HG03565 (cell line): ENCODE results near the gene PRR11.
"Not testable (repeated sequence)": the region's sequence is repeated elsewhere in the genome, so short reads cannot be mapped to it uniquely, and the experiment has no call there.

ENCODE experiments used
- ATAC-seq: cut with Tn5 transposase; IDR thresholded peaks from one replicate; pipeline ENCODE4 v1.9.1; 2021; ENCODE audit warnings: mild to moderate bottlenecking, moderate library complexity; ENCODE audit not compliant: unreplicated experiment

Gene PRR11

DNA sequence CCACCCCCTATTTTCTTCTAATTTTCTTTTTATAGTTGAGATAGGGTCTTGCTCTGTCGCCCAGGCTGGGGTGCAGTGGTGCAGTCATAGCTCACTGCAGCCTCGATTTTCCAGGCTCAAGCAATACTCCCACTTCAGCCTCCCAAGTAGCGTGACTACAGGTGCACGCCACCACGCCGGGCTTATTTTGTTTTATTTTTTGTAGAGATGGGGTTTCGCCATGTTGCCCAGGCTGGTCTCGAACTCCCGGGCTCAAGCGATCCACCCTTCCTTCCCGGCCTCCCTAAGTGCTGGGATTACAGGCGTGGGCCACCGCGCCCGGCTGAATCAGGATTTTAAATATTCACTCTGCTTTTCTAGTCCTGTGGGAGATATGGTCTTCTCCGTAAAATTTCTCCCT is 63.8 kb downstream of the PRR11 start:
- ATAC-seq = no peak

DNA sequence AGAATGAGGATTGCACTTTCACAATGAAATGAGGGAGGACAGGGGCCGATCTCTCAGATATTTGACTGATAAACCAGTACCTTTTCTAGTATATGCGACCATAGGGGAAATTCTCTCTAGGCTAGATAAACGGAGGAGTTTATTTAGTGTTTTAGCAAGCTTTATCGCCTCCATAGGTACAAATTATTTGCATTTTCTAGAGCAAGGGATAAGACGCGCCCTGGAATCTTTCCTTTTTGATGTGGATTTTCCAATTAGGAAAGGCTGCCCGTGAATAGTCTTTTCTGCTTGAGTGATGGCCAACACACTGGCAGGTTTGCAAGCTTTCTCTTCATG is 64.4 kb downstream of the PRR11 start:
- no peak for ATAC-seq

DNA sequence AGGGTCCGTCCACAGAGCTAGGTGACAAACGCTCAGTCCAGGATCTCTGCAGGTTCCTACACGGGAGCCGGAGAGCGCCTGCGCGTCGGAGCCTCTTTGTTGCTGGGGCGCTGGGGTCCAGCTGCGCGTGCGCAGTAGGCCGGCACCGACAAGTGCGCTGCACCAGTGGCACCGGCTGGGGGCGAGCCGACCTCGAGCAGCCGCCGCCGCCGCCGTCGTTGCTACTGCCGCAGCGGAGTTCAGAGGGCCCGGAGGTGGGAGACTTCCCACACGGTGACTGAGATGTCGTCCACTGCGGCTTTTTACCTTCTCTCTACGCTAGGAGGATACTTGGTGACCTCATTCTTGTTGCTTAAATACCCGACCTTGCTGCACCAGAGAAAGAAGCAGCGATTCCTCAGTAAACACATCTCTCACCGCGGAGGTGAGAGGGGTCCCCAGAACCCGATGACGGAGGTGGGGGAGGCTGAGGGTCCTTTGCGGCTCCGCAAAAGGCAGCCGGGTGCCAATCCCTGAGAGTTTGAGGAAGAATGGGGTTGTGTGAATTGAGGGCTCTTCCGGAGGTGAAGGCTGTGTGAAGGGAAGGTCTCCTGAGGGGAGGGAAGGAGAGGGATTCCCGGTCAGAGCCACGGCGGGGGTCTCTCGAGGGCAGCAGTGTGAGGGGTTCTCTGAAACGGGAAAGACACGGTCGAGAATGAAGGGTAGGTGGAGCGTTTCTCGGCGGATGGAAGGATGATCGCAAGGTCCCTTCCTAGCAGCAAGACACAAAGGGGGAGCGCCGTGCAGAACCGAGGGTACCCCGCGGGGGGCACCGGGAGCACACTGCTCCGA is 65.0 kb downstream of the PRR11 start, which contains the start of gene GDPD1:
Gene GDPD1 (plus strand): TSS at position 184 of the 831 bp plus-strand sequence. CDS start 99 bp downstream, at position 283.
- peak; percentile 91 for ATAC-seq

DNA sequence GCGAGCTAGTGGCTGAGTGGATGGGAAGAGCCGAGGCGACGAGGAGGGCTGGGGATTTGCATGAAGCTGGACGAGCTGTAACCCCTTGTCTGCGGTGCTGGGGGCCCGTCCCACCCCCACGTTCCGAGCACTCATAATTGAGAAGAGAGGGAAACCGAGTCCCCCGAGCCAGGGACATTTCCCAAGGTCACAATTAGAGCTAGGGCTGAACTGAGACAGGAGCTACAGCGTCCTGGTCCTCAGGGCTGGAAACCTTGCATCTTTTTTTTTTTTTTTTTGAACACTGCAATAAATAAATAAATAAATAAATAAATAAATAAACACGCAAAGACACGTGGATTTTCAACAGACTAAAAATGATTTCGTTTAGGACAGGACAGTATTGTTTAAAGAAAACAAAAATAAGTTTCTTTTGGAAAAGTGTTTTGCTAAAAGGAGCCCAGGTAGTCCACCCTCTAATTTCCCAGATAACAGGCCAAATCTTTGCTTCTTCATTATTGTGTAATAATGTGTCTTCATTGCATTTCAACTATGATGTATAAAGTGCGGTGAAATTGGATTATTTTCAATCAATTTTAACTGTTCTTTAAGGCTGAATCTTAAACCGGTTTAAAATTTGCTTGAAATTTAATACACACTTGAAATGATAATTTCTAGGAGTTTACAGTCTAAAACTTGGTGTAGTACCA is 65.8 kb downstream of the PRR11 start:
- no peak for ATAC-seq

DNA sequence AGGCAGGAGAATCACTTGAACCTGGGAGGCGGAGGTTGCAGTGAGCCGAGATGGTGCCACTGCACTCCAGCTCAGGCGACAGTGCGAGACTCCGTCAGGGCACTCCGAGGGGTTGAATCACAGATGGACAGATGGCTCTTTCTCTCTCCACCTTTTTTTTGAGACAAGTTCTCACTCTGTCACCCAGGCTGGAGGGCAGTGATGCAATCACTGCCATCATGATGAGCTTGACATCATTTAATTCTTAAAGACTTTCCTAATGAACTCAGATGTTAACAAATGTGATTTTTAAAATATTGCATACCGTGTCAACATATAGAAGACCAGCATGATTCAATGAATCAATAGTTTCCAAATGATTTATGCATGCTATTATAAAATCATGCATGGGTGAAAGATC is 68.3 kb downstream of the PRR11 start:
- no peak for ATAC-seq

DNA sequence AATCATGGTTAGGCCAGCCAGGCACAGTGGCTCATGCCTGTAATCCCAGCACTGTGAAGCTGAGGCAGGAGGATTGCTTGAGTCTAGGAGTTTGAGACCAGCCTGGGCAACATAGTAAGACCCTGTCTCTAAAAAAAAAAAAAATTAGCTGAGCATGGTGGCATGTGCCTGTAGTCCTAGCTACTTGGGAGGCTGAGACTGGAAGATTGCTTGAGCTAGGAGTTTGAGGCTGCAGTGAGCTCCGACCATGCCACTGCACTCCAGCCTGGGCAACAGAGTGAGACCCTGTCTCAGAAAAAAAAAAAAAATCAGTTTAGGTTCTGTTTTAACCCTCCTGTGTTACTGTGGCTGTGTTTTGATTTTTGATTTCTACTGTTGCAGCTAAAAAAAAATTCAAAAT is 73.0 kb downstream of the PRR11 start:
- ATAC-seq = not testable (repeated sequence)

DNA sequence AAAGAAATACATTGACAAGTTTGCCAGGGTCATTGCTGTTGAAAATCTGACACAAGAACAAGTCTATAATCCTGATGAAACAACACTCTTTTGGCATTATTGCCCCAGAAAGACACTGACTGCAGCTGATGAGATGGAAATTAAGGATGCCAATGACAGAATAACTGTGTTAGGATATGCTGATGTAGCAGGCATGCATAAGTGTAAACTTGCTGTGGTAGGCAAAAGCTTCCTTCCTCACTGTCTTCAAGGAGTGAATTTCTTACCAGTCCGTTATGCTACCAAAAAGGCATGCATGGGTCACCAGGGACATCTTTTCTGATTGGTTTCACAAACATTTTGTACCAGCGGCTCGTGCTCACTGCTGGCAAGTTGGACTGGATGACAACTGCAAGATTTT is 75.2 kb downstream of the PRR11 start:
- no peak for ATAC-seq

DNA sequence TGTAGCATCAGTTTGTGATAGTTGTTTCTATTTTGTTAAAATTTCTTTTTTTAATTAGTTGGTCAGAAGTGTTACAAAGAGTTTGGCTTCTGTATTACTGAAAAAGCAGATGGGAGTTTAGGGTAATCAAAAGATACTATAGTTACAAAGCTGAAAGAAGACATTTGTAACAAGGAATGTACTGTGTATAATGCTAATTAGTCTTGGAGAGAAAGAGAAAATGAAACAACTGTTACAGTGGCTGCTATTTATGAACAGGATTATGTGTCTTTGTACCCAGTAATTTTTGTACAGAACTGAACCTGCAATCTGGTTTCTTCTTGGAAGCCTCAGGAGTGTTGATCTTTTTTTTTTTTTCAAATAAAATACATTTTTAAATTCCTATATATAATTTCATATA is 79.1 kb downstream of the PRR11 start:
- no peak for ATAC-seq

DNA sequence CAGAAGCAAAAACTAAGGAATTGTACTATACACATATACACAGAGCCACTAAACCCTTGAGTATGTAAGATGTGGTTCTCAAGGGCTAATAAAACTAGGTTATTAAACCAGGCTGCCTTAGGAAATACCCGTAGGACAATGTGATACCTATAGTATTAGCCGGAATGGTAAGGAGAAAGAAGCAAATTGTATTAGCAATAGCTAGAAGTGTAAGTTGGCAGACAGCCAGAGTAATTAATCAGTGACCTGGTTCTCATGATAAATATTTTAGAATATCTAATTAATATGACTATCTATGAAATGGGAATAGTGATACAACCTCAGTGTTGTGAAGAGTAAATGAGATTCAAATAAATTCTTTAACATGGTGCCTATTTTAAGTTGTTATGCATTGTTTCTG is 83.4 kb downstream of the PRR11 start:
- ATAC-seq = no peak

DNA sequence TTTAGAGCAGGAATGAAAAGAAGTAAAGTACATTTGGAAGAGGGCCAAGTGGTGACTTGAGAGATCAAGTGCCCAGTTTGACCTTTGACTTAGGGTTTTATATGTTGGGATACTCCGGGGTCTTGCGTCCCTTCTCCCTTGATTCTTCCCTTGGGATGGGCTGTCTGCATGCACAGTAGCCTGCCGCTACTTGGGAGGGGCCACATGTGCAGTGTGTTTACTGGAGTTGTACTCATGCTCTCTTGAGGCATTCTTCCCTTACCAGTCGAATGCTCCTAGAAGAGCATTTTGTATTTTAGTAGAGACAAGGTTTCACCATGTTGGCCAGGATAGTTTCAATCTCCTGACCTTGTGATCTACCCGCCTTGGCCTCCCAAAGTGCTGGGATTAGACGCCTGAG is 88.5 kb downstream of the PRR11 start:
- ATAC-seq = no peak
